ENCODE results near the gene TSPAN33. TPM values are rescaled to one million over a fixed set of nuclear protein-coding genes. Genes with fewer than 3 reads are reported as not detected.
A peak's percentile ranks its signal among the peaks of the same experiment; 100 is the strongest.

Gene TSPAN33
- total RNA-seq, 2 donors from 2014 or later = 6.3 to 14.1 TPM

DNA sequence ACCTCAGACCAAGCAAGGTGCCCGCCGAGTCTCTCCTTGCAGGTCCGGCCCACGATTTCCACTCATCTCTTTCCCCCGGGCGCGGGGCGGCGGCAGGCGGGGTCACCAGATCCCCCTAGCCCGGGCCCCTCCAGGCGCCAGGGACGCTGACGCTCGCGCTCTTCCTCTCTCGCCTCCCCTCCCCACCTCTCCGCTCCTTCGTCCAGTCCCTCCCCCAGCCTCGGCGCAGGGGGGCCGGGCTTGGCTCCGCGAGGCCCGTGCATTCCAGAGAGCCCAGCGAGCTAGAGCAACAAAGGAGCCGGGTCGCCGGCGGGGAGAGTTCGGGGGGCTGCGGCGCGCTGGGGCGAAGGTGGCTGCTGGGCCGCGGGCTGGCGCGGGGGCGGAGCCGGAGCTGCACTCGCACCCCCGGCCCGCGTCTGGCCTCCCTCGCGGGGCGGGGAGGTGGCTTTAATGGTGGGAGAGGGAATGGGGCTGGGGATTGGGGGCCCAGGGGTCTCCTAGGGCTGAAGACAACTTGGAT, 43.9 kb downstream of the TSPAN33 start, which contains the start of gene SMO:
SMO (plus strand) TSS at position 262 of the 520 bp plus-strand sequence. CDS start 519 bp downstream, outside the sequence.
- no peak for DNase-seq (ENCODE audit: low spot score)
- no peak for ATAC-seq (ENCODE audit: insufficient number of reproducible peaks, low FRiP score, low read depth)
- TF ChIP-seq, protein P1, sequence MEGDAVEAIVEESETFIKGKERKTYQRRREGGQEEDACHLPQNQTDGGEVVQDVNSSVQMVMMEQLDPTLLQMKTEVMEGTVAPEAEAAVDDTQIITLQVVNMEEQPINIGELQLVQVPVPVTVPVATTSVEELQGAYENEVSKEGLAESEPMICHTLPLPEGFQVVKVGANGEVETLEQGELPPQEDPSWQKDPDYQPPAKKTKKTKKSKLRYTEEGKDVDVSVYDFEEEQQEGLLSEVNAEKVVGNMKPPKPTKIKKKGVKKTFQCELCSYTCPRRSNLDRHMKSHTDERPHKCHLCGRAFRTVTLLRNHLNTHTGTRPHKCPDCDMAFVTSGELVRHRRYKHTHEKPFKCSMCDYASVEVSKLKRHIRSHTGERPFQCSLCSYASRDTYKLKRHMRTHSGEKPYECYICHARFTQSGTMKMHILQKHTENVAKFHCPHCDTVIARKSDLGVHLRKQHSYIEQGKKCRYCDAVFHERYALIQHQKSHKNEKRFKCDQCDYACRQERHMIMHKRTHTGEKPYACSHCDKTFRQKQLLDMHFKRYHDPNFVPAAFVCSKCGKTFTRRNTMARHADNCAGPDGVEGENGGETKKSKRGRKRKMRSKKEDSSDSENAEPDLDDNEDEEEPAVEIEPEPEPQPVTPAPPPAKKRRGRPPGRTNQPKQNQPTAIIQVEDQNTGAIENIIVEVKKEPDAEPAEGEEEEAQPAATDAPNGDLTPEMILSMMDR (IDR thresholded peaks at IDR 0.05) = no peak

DNA sequence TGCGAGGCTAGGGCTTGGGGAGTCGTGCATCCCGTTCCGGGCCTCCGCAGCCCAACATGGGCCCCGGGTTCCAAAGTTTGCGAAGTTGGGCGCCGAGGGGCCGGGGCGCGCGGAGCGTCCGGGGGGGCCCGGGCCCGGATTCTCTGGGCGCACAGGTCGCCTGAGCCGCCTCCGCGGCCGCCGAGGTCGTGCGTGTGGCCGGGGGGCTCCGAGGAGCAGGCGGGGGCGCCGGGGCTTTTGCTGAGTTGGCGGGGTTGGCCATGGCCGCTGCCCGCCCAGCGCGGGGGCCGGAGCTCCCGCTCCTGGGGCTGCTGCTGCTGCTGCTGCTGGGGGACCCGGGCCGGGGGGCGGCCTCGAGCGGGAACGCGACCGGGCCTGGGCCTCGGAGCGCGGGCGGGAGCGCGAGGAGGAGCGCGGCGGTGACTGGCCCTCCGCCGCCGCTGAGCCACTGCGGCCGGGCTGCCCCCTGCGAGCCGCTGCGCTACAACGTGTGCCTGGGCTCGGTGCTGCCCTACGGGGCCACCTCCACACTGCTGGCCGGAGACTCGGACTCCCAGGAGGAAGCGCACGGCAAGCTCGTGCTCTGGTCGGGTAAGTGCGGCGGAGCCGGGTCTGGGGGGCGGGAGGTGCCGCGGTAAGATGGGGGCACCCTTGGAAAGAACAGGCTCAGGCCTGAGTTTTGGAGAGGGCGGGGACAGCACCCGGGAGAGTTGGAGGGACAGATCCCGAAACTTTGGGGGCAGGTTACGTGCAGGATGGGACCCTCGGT, 44.6 kb downstream of the TSPAN33 start:
- H3K36me3 ChIP-seq = no peaks in the 10 kb centered on the region
- ATAC-seq (ENCODE audit: insufficient number of reproducible peaks, low FRiP score, low read depth) (no peak), DNase-seq (ENCODE audit: low spot score) (no peak)
- TF ChIP-seq, protein P1 (IDR thresholded peaks at IDR 0.05) = no peak
- H3K27ac ChIP-seq = no peak overlapping the region
- no peaks in the 10 kb centered on the region for H3K27me3 ChIP-seq (replicated peaks; ENCODE audit: insufficient read depth)
- no peaks in the 10 kb centered on the region for H3K9me3 ChIP-seq
- H3K4me1 ChIP-seq (ENCODE audit: control insufficient read depth in 1 of 2, low read depth in 2 of 2) = peaks cover 5 to 16% of the 10 kb centered on the region in 2 donors
- peak overlapping the region; percentile 96 for H3K4me3 ChIP-seq

More for the DNA sequence above, 43.9 kb downstream of the TSPAN33 start, which contains the start of gene SMO:
- Histone ChIP-seq H3K27me3 (replicated peaks; ENCODE audit: insufficient read depth) (no peaks in the 10 kb centered on the region), H3K4me1 (ENCODE audit: control insufficient read depth in 1 of 2, low read depth in 2 of 2) (peaks cover 5 to 16% of the 10 kb centered on the region in 2 donors), H3K9me3 (no peaks in the 10 kb centered on the region), H3K27ac (peak within 1 kb of the TSS in 1 of 2 donors; percentile 13), H3K36me3 (no peaks in the 10 kb centered on the region), H3K4me3 (peak within 1 kb of the TSS; percentile 96)

GRCh38 chr7:129189661-129190310, 45.3 kb downstream of the TSPAN33 start:
- H3K36me3 ChIP-seq = no peaks in the 10 kb centered on the region
- peak overlapping the region; percentile 96 for H3K4me3 ChIP-seq
- no peaks in the 10 kb centered on the region for H3K9me3 ChIP-seq
- DNase-seq (ENCODE audit: low spot score) (no peak), ATAC-seq (ENCODE audit: insufficient number of reproducible peaks, low FRiP score, low read depth) (no peak)
- TF ChIP-seq, protein P1 (IDR thresholded peaks at IDR 0.05) = no peak
- peaks cover 5 to 16% of the 10 kb centered on the region in 2 donors for H3K4me1 ChIP-seq (ENCODE audit: control insufficient read depth in 1 of 2, low read depth in 2 of 2)
- no peaks in the 10 kb centered on the region for H3K27me3 ChIP-seq (replicated peaks; ENCODE audit: insufficient read depth)
- H3K27ac ChIP-seq = no peak overlapping the region

DNA sequence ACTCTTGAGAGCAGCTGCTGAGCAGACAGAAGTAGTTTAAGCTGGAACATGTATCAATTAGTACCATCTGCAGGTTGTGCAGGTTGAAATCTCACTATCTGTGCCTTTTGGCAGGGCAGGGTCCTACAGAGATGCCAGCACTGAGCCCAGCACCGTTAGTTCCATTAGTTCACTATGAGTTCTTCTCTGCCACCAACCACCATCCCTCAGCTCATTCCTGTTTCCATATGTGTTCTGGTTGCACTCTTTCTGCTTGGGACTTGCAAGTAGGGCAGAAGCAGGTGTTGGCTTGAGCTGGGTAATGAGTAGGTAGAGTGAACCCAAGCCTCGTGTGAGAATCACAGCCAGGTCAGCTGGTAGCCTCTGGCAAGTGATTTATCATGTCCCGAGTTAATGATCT, 46.8 kb downstream of the TSPAN33 start:
- Histone ChIP-seq H3K9me3 (no peaks in the 10 kb centered on the region), H3K4me1 (ENCODE audit: control insufficient read depth in 1 of 2, low read depth in 2 of 2) (peaks cover 5 to 16% of the 10 kb centered on the region in 2 donors), H3K36me3 (no peaks in the 10 kb centered on the region), H3K4me3 (no peak overlapping the region), H3K27me3 (replicated peaks; ENCODE audit: insufficient read depth) (no peaks in the 10 kb centered on the region), H3K27ac (no peak overlapping the region)
- DNase-seq (ENCODE audit: low spot score) (no peak), ATAC-seq (ENCODE audit: insufficient number of reproducible peaks, low FRiP score, low read depth) (no peak)
- TF ChIP-seq, protein P1 (IDR thresholded peaks at IDR 0.05) = no peak

DNA sequence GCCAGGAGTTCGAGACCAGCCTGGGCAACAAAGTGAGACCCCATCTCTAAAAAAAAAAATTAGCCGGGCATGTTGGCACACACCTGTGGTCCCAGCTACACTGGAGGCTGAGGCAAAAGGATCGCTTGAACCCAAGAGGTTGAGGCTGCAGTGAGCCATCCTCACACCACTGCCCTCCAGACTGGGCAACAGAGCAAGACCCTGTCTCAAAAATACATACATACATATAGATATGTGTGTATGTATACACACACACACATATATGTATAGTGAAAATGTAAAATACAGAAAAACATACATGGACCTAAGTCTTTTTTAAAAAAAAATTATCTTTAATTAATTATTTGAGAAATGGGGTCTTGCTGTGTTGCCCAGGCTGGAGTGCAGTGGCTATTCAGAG, 49.4 kb downstream of the TSPAN33 start:
- TF ChIP-seq, protein P1 (IDR thresholded peaks at IDR 0.05) = no peak

More for the DNA sequence above, 49.4 kb downstream of the TSPAN33 start:
- no peak overlapping the region for H3K4me3 ChIP-seq
- no peaks in the 10 kb centered on the region for H3K27me3 ChIP-seq (replicated peaks; ENCODE audit: insufficient read depth)
- no peak for ATAC-seq (ENCODE audit: insufficient number of reproducible peaks, low FRiP score, low read depth)
- peaks cover 5 to 11% of the 10 kb centered on the region in 2 donors for H3K4me1 ChIP-seq (ENCODE audit: control insufficient read depth in 1 of 2, low read depth in 2 of 2)
- H3K36me3 ChIP-seq = no peaks in the 10 kb centered on the region
- no peak for DNase-seq (ENCODE audit: low spot score)
- no peak overlapping the region for H3K27ac ChIP-seq
- no peaks in the 10 kb centered on the region for H3K9me3 ChIP-seq
